Endothelial cell (in vitro differentiated cells): Measurements from ENCODE around the gene RIC3. TPM values are rescaled to one million over a fixed set of nuclear protein-coding genes. Genes with fewer than 3 reads are reported as not detected.

Source experiments
- DNase-seq: peaks from one replicate; pipeline ENCODE4 v3.0.0; 2021; ENCODE audit warnings: low spot score
- H3K27ac Mint-ChIP-seq: one replicate; pipeline ENCODE4 v1.8.0; 2021; ENCODE audit warnings: mixed read lengths, inconsistent platforms; ENCODE audit not compliant: unreplicated experiment
- H3K27me3 Mint-ChIP-seq: one replicate; pipeline ENCODE4 v1.8.0; 2021; ENCODE audit warnings: mild to moderate bottlenecking, moderate library complexity, mixed read lengths, inconsistent platforms; ENCODE audit not compliant: unreplicated experiment
- H3K36me3 Mint-ChIP-seq: one replicate; pipeline ENCODE4 v1.8.0; 2021; ENCODE audit warnings: mild to moderate bottlenecking, low read depth, mixed read lengths, inconsistent platforms; ENCODE audit not compliant: unreplicated experiment
- H3K4me1 Mint-ChIP-seq: one replicate; pipeline ENCODE4 v1.8.0; 2021; ENCODE audit warnings: mild to moderate bottlenecking, mixed read lengths, inconsistent platforms; ENCODE audit not compliant: unreplicated experiment
- H3K4me3 Mint-ChIP-seq: one replicate; pipeline ENCODE4 v1.8.0; 2021; ENCODE audit warnings: mild to moderate bottlenecking, mixed read lengths, inconsistent platforms; ENCODE audit not compliant: unreplicated experiment
- H3K9me3 Mint-ChIP-seq: one replicate; pipeline ENCODE4 v1.8.0; 2021; ENCODE audit warnings: mixed read lengths, inconsistent platforms; ENCODE audit not compliant: unreplicated experiment
- CTCF ChIP-seq: fragments of 200-600 bp; sonication (generic); IDR thresholded peaks from one replicate; pipeline ENCODE4 v1.5.0; 2021; ENCODE audit warnings: antibody characterized with exemption; ENCODE audit not compliant: unreplicated experiment
- total RNA-seq: library from RNA; stranded (reverse); fragmentation: NEBNext Ultra II Directional; extraction: Animal tissue kit (Norgen Biotek cat#: 25700); gene quantifications from one replicate; pipeline ENCODE4 v1.2.1, GENCODE V29; 2021; ENCODE audit not compliant: unreplicated experiment

The RIC3 gene
- total RNA-seq, 1 donor from 2014 or later: 5.6 TPM

- Mint-ChIP-seq H3K9me3 (no peaks in the 10 kb centered on the region), H3K27me3 (peaks cover 1% of the 10 kb centered on the region), H3K36me3 (no peaks in the 10 kb centered on the region), H3K27ac (no peak overlapping the region), H3K4me1 (peaks cover 5% of the 10 kb centered on the region), H3K4me3 (no peak overlapping the region)
- TF ChIP-seq CTCF: no peak
- no peak for DNase-seq
Observed at GRCh38 chr11:8149726-8150125, 19.1 kb downstream of the RIC3 start.

- Mint-ChIP-seq H3K4me1 (no peaks in the 10 kb centered on the region), H3K36me3 (peaks cover 11% of the 10 kb centered on the region), H3K4me3 (peak overlapping the region; percentile 14), H3K9me3 (no peaks in the 10 kb centered on the region), H3K27me3 (no peaks in the 10 kb centered on the region), H3K27ac (no peak overlapping the region)
- no peak for TF ChIP-seq CTCF
- DNase-seq: no peak
Observed at GRCh38 chr11:8138526-8138925, 30.3 kb downstream of the RIC3 start.

- H3K9me3 Mint-ChIP-seq: no peaks in the 10 kb centered on the region
- H3K4me1 Mint-ChIP-seq: peaks cover 7% of the 10 kb centered on the region
- no peak for DNase-seq
- no peaks in the 10 kb centered on the region for H3K36me3 Mint-ChIP-seq
- no peak overlapping the region for H3K4me3 Mint-ChIP-seq
- no peak overlapping the region for H3K27ac Mint-ChIP-seq
- no peak for TF ChIP-seq CTCF
- H3K27me3 Mint-ChIP-seq: no peaks in the 10 kb centered on the region
Observed at GRCh38 chr11:8127447-8127846, 41.4 kb downstream of the RIC3 start.

GRCh38 chr11:8126649-8127289, 42.1 kb downstream of the RIC3 start:
- no peak overlapping the region for H3K27ac Mint-ChIP-seq
- H3K4me1 Mint-ChIP-seq: peaks cover 7% of the 10 kb centered on the region
- DNase-seq: no peak
- H3K4me3 Mint-ChIP-seq: no peak overlapping the region
- no peaks in the 10 kb centered on the region for H3K27me3 Mint-ChIP-seq
- no peaks in the 10 kb centered on the region for H3K9me3 Mint-ChIP-seq
- TF ChIP-seq CTCF: no peak
- no peaks in the 10 kb centered on the region for H3K36me3 Mint-ChIP-seq

- H3K27ac Mint-ChIP-seq: no peak overlapping the region
- H3K36me3 Mint-ChIP-seq: no peaks in the 10 kb centered on the region
- no peak for DNase-seq
- H3K27me3 Mint-ChIP-seq: no peaks in the 10 kb centered on the region
- H3K4me3 Mint-ChIP-seq: no peak overlapping the region
- no peaks in the 10 kb centered on the region for H3K9me3 Mint-ChIP-seq
- no peaks in the 10 kb centered on the region for H3K4me1 Mint-ChIP-seq
- no peak for TF ChIP-seq CTCF
Observed at GRCh38 chr11:8122173-8122764, 46.6 kb downstream of the RIC3 start.
